Right forelimb (tissue), 1 donor: ENCODE results near the gene LTC4S.
"Not testable (repeated sequence)": the region's sequence is repeated elsewhere in the genome, so short reads cannot be mapped to it uniquely, and the experiment has no call there.

Source experiments
- DNase-seq: peaks from one replicate; pipeline ENCODE4 v3.0.0-alpha.2; 2018

The LTC4S gene

DNA sequence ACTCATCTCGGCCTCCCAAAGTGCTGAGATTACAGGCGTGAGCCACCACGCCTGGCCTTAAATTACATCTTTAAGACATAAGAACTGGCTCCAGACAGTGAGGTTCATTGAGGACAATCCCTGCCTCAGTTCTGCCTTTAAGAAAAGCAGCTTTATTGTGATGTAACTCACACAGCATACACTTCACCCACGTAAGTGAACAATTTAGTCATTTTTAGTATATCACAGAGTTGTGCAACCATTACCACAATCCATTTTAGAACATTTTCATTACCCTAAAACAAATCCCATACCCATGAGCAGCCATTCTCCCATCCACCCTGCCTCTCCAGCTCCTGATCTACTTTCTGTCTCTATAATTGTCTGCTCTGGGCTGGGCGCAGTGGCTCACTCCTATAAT, 24.0 kb upstream of the LTC4S start:
- no peak for DNase-seq

- DNase-seq, result no peak
Observed at GRCh38 chr5:179771311-179771895, 22.4 kb upstream of the LTC4S start.

GRCh38 chr5:179772351-179772750, 21.4 kb upstream of the LTC4S start:
- no peak for DNase-seq

GRCh38 chr5:179773686-179774040, 20.1 kb upstream of the LTC4S start:
- no peak for DNase-seq

DNA sequence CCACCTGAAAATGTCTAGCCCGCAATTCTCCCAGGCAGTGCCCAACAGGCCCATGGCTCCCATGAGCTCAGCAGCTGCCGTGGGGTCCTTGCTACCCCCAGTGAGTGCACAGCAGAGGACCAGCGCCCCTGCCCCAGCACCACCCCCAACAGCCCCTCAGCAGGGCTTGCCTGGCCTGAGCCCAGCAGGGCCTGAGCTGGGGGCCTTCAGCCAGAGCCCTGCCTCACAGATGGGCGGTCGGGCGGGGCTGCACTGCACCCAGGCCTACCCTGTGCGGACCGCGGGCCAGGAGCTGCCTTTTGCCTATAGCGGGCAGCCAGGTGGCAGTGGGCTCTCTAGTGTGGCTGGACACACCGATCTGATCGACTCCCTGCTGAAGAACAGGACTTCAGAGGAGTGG, 19.3 kb upstream of the LTC4S start:
- DNase-seq, result no peak

DNA sequence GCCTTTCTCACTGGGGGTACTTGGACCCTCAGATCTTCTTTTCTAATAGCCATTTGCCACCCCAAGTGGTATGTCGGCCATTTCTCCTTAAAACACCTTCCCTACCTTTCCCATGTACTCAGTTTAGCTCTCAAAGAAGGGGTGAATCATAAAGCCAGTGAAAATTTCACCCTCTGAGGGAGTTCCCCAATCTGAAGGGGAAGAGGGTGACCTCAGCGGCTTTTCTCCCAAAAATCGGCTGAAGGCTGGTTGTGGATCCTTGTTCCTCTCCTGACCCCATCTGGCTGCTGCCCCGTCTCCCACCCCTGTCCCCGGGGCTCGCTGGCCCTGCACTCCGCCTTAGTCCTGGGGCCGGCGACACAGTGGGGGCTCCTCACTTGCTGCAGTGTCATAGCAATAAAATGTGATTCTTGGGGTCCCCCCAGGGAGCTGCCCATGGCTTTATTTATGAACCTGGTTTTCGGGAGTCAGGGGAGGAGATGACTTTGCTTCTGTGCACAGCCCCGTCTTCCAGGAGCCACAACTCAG, 17.3 kb upstream of the LTC4S start:
- DNase-seq, result no peak

DNA sequence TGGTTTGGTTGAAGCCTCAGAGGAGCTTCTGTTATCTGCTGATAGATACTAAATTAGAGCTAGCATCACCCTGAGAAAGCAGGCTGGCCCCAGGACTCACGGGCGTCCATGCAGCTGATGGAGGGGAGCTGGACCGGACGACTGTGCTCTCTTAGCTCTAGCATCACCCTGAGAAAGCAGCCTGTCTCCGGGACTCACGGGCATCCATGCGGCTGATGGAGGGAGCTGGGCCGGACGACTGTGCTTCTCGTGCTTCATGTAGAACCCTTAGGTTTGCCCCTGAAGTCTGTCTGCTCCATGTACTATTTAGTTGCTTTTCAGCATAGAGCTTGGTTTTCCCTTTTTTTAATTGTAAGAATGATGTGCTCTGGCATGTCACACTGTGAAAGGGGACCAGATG, 16.3 kb upstream of the LTC4S start:
- no peak for DNase-seq

- no peak for DNase-seq
Observed at GRCh38 chr5:179777909-179778308, 15.9 kb upstream of the LTC4S start.

- no peak for DNase-seq
Observed at GRCh38 chr5:179778591-179778990, 15.2 kb upstream of the LTC4S start.

- no peak for DNase-seq
Observed at GRCh38 chr5:179779826-179780225, 14.0 kb upstream of the LTC4S start.

- no peak for DNase-seq
Observed at GRCh38 chr5:179780362-179780761, 13.4 kb upstream of the LTC4S start.

- DNase-seq, result no peak
Observed at GRCh38 chr5:179781846-179782245, 11.9 kb upstream of the LTC4S start.

GRCh38 chr5:179783128-179783527, 10.7 kb upstream of the LTC4S start:
- no peak for DNase-seq

DNA sequence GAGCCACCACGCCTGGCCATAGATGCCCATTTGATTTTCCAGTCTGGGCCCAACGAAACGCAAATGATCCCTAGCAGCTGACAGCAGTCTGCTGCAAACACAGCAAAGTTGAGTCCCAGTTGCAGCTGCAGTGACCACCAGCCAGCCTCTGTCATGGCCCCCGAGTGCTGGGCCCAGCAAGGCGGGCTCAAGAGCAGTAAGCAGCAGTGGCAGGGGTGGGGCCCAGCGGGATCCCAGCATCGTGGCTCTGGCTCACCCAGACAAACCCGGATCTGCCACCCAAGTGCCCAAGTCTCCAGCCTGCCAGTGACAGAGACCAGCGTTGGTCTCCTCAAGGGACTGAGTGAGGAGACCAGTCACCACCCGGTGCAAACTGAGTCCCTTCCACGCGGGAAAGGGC, 6.9 kb upstream of the LTC4S start:
- no peak for DNase-seq

DNA sequence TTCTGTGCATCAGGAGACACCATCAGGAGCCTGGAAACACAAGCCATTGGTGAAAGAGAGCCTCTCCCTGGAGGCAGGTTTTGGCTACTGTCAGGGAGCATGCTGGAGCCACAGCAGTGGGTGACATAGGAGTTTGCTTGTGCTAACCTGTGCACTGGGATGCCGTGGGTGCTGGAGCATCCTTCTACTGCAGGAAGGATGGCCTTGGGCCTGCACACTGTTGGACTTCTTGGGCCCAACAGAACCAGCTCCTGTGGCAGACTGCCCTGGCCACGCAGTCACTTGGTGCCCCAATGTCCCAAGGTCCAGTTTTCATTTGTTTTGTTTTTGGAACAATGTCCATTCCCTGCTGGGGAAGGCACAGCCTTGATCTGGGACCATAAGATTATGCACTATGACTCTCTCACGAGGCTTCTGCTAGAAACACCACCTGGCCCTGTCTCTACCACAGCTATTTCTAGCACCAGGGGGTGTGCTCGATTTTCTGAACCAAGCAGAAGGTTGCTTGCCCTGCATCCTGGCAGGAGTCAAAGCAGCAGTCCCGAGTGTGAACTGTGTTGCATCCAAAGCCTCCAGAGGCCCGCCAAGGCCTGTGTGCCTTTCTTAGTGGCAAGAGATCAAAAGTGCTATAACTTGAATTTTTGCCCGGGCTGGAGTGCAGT, 5.5 kb upstream of the LTC4S start:
- no peak for DNase-seq

GRCh38 chr5:179789278-179789677, 4.5 kb upstream of the LTC4S start:
- not testable (repeated sequence) for DNase-seq

GRCh38 chr5:179791881-179792611, 1.7 kb upstream of the LTC4S start:
- no peak for DNase-seq

GRCh38 chr5:179792612-179793467, 946 bp upstream of the LTC4S start:
- DNase-seq, result no peak

DNA sequence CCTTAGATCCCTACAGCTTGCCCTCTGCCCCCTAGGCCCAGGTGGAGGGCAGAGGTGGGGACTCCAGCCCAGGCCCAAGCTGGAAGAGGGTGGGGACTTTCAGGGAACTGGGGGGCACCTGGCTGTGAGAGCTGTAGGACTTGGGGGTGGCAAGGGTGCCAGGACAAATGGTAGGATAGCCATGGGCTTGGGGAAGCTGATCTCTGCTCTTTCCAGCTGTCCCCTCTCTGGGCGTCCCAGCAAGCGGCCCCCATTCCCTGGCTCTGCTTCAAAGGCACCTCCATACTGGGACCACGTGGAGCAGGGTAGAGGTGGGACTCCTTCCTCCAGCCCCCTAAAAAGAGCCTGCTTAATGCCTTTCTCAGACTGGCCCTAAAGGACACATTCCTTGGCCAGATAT, 385 bp downstream of the LTC4S start:
- DNase-seq, result no peak

DNA sequence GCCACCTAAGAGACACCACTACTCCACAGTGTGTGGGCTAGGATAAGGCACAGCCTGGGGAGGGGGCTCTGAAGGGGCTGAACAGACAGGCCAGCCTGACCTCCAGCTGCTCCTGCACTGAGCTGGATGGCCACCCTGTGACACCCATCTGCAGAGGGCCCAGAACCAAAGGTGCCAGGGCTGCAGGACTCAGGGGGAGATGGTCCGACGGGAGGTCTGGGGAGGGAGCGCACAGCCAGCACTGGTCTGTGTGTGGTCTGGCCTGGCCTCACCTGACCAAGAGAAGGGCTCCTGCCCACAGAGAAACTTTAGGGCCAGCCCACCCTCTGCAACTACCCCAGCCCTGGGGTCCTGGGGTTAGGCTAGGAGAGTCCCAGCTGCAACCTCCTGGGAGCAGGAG, 789 bp downstream of the LTC4S start:
- no peak for DNase-seq

- no peak for DNase-seq
Observed at GRCh38 chr5:179795049-179795862, 1.5 kb downstream of the LTC4S start.
